ENCODE results near the gene PPP1R12B. TPM values are rescaled to one million over a fixed set of nuclear protein-coding genes. Genes with fewer than 3 reads are reported as not detected.
"Not testable (repeated sequence)": the region's sequence is repeated elsewhere in the genome, so short reads cannot be mapped to it uniquely, and the experiment has no call there.

Gene PPP1R12B
- total and polyA plus RNA-seq, 2 donors (not counting 1 experiment from before 2014, with no cell fraction given) = 13.4 to 21.7 TPM

DNA sequence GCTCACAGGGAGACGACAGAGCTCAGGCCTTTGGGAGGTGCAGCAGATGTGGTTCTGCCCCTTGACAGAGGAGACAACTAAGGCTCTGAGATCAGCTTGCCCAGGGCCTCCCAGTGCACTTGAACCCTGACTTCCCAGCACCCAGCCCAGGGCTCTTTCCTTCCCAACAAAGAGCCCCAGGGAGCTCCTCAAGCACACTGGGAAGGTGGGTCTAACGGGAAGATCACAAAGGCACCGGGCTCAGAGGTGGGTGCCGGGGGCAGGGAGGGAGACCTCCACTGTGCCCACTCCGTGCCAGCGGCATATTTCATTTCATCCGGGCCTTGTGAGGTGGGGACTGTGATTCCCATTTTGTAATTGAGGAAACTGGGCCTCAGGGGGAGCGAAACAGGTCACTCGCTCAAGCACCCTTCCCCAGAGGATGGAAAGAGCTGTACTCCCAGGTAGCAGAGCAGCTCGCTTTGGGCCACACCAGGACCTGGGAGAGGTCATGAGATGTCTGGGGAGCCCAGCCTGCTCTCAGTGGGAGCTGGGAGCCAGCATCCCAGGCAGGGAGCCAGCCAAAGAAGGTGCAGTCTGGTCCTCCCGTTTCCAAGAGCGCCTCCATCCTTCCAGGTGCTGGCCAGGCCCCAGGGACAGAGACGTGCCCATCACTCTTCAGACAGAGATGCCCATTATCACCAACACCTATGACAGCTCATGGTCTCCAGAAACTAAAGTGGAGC lies 279.5 kb downstream of the PPP1R12B start:
- Histone ChIP-seq H3K27me3 (ENCODE audit: control insufficient read depth, insufficient read depth, low read length) (peaks cover 6% of the 10 kb centered on the region), H2AFZ (ENCODE audit: low read length) (no peak overlapping the region), H3K4me2 (ENCODE audit: extremely low read depth, insufficient read depth, low read length) (no peak overlapping the region), H3K9ac (ENCODE audit: insufficient read depth, low read length) (no peak overlapping the region), H3K9me3 (ENCODE audit: control insufficient read depth, insufficient read depth, low read depth, low read length) (no peaks in the 10 kb centered on the region), H3K36me3 (ENCODE audit: control insufficient read depth, insufficient read depth, low read length) (no peaks in the 10 kb centered on the region), H4K20me1 (ENCODE audit: control insufficient read depth, extremely low read depth, insufficient read depth, low read length) (no peaks in the 10 kb centered on the region), H3K4me1 (ENCODE audit: control insufficient read depth, extremely low read depth, insufficient read depth, low read length) (peaks cover 5% of the 10 kb centered on the region), H3K27ac (ENCODE audit: insufficient read depth, low read length) (no peak overlapping the region), H3K4me3 (replicated peaks in 1 of 4; ENCODE audit: control extremely low read depth in 1 of 4, insufficient read depth in 1 of 4, low read depth in 3 of 4, low read length in 4 of 4) (no peak overlapping the region), H3K79me2 (ENCODE audit: control insufficient read depth, insufficient read depth, low read length) (no peaks in the 10 kb centered on the region)
- TF ChIP-seq CTCF (conservative IDR thresholded peaks at IDR 0.05 in 1 of 2, IDR thresholded peaks at IDR 0.05 in 1 of 2; ENCODE audit: low read depth in 1 of 2, low read length in 2 of 2) (no peak), EZH2 (IDR thresholded peaks at IDR 0.05; ENCODE audit: low read length, missing control alignments) (no peak)
- no peak for DNase-seq (ENCODE audit: low read depth in 2 of 2)

DNA sequence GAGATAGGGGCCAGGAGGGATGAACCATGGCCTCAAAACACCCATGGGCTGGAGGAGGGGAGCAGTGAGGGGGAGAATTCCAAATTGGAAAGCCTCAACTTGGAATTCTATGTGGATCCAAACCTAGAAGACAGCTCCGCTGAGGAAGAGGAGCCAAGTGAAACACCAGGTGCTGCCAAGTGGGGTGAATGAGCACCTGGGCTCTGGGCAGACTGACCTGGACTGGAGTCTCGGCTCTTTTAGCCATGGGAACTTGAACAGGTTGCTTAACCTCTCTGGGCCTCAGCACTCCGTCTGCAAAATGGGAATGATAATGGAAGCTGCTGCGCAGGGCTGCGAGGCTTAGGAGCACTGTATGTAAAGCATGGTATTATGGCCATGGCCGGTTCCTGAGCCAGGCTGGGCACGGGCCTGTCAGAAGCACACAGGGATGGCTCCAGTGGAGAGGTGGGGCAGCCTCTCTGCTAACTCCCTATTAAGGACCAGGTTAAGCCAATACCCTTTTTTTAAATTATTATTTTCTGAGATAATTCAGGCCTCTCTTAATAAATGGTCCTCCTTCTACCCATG lies 280.2 kb downstream of the PPP1R12B start:
- no peak overlapping the region for H3K9ac ChIP-seq (ENCODE audit: insufficient read depth, low read length)
- DNase-seq (ENCODE audit: low read depth in 2 of 2) = no peak
- H2AFZ ChIP-seq (ENCODE audit: low read length) = no peak overlapping the region
- H3K79me2 ChIP-seq (ENCODE audit: control insufficient read depth, insufficient read depth, low read length) = no peaks in the 10 kb centered on the region
- no peak overlapping the region for H3K4me3 ChIP-seq (replicated peaks in 1 of 4; ENCODE audit: control extremely low read depth in 1 of 4, insufficient read depth in 1 of 4, low read depth in 3 of 4, low read length in 4 of 4)
- no peak for TF ChIP-seq CTCF (conservative IDR thresholded peaks at IDR 0.05 in 1 of 2, IDR thresholded peaks at IDR 0.05 in 1 of 2; ENCODE audit: low read depth in 1 of 2, low read length in 2 of 2)
- no peak for TF ChIP-seq EZH2 (IDR thresholded peaks at IDR 0.05; ENCODE audit: low read length, missing control alignments)
- H3K9me3 ChIP-seq (ENCODE audit: control insufficient read depth, insufficient read depth, low read depth, low read length) = no peaks in the 10 kb centered on the region
- H4K20me1 ChIP-seq (ENCODE audit: control insufficient read depth, extremely low read depth, insufficient read depth, low read length) = no peaks in the 10 kb centered on the region
- H3K36me3 ChIP-seq (ENCODE audit: control insufficient read depth, insufficient read depth, low read length) = no peaks in the 10 kb centered on the region
- H3K27ac ChIP-seq (ENCODE audit: insufficient read depth, low read length) = no peak overlapping the region
- H3K4me2 ChIP-seq (ENCODE audit: extremely low read depth, insufficient read depth, low read length) = no peak overlapping the region
- H3K27me3 ChIP-seq (ENCODE audit: control insufficient read depth, insufficient read depth, low read length) = peaks cover 6% of the 10 kb centered on the region
- H3K4me1 ChIP-seq (ENCODE audit: control insufficient read depth, extremely low read depth, insufficient read depth, low read length) = no peaks in the 10 kb centered on the region

DNA sequence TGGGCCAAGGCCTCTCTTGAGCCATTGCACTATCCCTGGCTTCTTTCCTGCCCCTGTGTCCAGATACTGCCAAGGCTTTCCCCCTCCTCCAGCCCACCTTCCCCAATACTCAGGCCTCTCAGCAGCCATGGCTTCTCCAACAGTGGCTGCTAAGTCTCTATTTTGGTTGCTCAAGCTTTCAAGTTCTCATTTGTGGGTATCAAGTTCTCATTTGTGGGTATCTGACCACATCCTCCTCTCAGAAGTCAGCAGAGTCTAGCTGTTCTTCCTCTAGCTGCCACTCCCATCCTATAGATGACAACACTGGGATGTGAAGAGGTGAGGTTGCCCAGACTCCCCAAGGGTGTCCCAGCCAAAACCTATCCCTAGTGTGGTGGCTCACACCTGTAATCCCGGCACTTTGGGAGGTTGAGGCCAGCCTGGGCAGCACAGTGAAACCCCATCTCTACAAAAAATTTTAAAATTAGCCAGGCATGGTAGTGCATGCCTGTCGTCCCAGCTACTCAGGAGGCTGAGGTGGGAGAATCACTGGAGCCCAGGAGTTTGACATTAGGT lies 280.8 kb downstream of the PPP1R12B start:
- not testable (repeated sequence) for DNase-seq (ENCODE audit: low read depth in 2 of 2); H3K4me2 ChIP-seq (ENCODE audit: extremely low read depth, insufficient read depth, low read length); H3K79me2 ChIP-seq (ENCODE audit: control insufficient read depth, insufficient read depth, low read length); H3K9ac ChIP-seq (ENCODE audit: insufficient read depth, low read length); H3K9me3 ChIP-seq (ENCODE audit: control insufficient read depth, insufficient read depth, low read depth, low read length); H3K27me3 ChIP-seq (ENCODE audit: control insufficient read depth, insufficient read depth, low read length); H3K27ac ChIP-seq (ENCODE audit: insufficient read depth, low read length); H2AFZ ChIP-seq (ENCODE audit: low read length); H4K20me1 ChIP-seq (ENCODE audit: control insufficient read depth, extremely low read depth, insufficient read depth, low read length); H3K4me3 ChIP-seq (replicated peaks in 1 of 4; ENCODE audit: control extremely low read depth in 1 of 4, insufficient read depth in 1 of 4, low read depth in 3 of 4, low read length in 4 of 4); H3K4me1 ChIP-seq (ENCODE audit: control insufficient read depth, extremely low read depth, insufficient read depth, low read length); H3K36me3 ChIP-seq (ENCODE audit: control insufficient read depth, insufficient read depth, low read length)

DNA sequence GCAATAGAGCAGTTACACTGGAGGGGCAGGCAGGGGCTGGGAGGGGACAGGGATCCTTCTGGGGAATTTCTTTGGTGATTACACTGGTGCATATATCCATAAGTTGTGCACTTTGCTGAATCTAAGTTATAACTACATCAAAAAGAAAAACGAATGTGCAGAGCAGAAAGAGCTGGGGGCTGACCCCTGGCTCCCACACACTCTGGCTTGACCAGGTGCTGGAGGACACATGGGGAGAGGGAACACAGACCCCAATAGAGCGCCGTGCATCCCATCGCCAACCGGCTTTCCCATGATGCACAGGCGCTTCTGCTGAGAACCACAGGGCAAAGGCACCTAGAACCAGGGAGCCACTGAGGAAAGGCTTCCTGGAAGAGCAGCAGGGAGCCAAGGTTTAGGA lies 281.6 kb downstream of the PPP1R12B start:
- not testable (repeated sequence) for H4K20me1 ChIP-seq (ENCODE audit: control insufficient read depth, extremely low read depth, insufficient read depth, low read length); H3K27me3 ChIP-seq (ENCODE audit: control insufficient read depth, insufficient read depth, low read length)

More for the DNA sequence above, 281.6 kb downstream of the PPP1R12B start:
- H3K27ac ChIP-seq (ENCODE audit: insufficient read depth, low read length); H3K4me3 ChIP-seq (replicated peaks in 1 of 4; ENCODE audit: control extremely low read depth in 1 of 4, insufficient read depth in 1 of 4, low read depth in 3 of 4, low read length in 4 of 4); H2AFZ ChIP-seq (ENCODE audit: low read length); H3K4me2 ChIP-seq (ENCODE audit: extremely low read depth, insufficient read depth, low read length); H3K4me1 ChIP-seq (ENCODE audit: control insufficient read depth, extremely low read depth, insufficient read depth, low read length); H3K79me2 ChIP-seq (ENCODE audit: control insufficient read depth, insufficient read depth, low read length); H3K9me3 ChIP-seq (ENCODE audit: control insufficient read depth, insufficient read depth, low read depth, low read length); H3K9ac ChIP-seq (ENCODE audit: insufficient read depth, low read length); H3K36me3 ChIP-seq (ENCODE audit: control insufficient read depth, insufficient read depth, low read length); DNase-seq (ENCODE audit: low read depth in 2 of 2): not testable (repeated sequence)
